Measurements from ENCODE around the gene ITPRIP.

ITPRIP gene

GRCh38 chr10:104259999-104260774 is 78.1 kb downstream of the ITPRIP start:
- Histone ChIP-seq H3K9me3 (no peaks in the 10 kb centered on the region), H4K20me1 (peaks cover 66% of the 10 kb centered on the region), H3K4me1 (peaks cover 21% of the 10 kb centered on the region), H3K4me2 (no peak overlapping the region), H3K9ac (no peak overlapping the region), H3K36me3 (peaks cover 78% of the 10 kb centered on the region), H3K4me3 (no peak overlapping the region), H3K27ac (no peak overlapping the region), H3K27me3 (no peaks in the 10 kb centered on the region)
- no peak for TF ChIP-seq Cebpa-rat (IDR thresholded peaks at IDR 0.05)
